GM19351 (cell line): ENCODE data around the gene CDKN2A.

Experiments
- ATAC-seq: cut with Tn5 transposase; IDR thresholded peaks from one replicate; pipeline ENCODE4 v1.9.1; 2021; ENCODE audit warnings: mild to moderate bottlenecking, moderate library complexity; ENCODE audit not compliant: unreplicated experiment

CDKN2A gene

DNA sequence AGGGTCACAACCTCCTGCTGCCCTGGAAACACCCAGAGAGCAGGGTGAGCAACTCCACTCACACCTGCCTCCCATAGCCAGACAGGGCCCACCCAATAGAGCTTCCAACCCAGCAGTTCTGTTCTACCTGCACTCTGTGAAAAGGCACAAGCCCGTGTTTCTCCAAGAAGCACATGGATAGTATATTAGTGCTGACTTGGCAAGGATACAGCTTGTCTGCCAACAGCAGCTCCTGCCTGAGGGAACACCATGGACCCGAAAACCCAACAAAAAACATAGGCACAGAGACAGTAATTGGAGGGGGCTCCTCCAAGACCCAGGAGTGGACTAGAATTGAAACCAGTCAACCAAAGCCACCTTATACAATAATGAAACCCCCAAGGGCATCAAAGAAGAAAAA, 48.6 kb downstream of the CDKN2A start:
- no peak for ATAC-seq

GRCh38 chr9:21943464-21943863, 50.7 kb downstream of the CDKN2A start:
- ATAC-seq, result peak; percentile 96

GRCh38 chr9:21941337-21941995, 52.7 kb downstream of the CDKN2A start:
- no peak for ATAC-seq

GRCh38 chr9:21936161-21936560, 58.0 kb downstream of the CDKN2A start:
- ATAC-seq, result no peak

GRCh38 chr9:21935631-21936030, 58.6 kb downstream of the CDKN2A start:
- no peak for ATAC-seq

DNA sequence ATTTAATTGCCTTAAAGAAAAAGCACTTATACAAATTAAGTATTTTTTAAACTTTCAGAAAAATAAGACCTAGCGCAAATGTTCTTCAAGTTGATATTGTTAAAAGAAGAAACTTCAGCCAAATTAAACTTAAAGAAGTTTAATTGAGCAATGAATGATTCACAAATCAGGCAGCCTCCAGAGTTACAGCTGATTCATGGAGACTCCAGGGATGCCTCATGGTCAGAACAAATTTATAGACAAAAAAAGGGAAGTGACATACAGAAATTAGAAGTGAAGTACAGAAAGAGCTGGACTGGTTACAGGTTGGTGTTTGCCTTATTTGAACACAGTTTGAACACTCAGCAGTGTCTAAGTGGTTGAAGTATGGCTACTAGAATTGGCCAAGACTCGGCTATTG, 60.3 kb downstream of the CDKN2A start:
- ATAC-seq, result no peak

DNA sequence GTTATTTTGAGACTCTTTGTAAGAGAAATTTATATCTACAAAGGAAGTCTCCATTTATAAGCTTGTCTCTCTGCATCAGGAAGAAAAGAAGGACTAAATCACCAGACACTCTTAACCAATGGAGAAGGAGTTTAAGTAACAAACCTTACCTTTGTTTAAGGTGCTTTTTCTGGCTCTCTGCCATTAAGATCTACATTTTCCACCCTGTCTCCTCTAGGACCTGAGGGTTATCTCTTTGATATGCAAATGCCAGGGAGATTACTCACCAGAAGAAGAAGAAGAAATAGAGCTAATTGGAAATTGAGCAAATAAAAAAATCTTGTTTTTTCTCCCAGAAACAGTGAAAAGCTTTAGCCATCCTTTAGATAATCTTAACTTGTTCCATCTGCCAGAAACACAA, 60.9 kb downstream of the CDKN2A start:
- ATAC-seq, result no peak

GRCh38 chr9:21931428-21931827, 62.8 kb downstream of the CDKN2A start:
- ATAC-seq, result no peak

DNA sequence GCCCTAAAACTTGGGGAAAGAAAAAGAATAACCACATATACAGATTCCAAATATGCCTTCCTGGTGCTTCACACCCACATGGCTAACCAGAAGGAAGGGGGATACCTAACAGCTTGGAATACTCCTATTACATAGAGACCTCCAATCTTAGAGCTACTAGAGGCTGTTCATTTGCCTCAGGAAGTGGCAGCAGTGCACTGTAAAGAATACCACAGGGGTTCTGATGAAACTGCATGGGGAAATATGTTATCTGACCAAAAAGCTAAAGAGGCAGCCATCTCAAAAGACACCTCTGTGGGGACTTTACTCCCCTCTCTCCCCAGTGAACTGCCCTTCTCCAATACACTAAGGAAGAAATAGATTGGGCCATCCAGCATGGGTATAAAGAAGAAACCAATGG, 66.4 kb downstream of the CDKN2A start:
- no peak for ATAC-seq

DNA sequence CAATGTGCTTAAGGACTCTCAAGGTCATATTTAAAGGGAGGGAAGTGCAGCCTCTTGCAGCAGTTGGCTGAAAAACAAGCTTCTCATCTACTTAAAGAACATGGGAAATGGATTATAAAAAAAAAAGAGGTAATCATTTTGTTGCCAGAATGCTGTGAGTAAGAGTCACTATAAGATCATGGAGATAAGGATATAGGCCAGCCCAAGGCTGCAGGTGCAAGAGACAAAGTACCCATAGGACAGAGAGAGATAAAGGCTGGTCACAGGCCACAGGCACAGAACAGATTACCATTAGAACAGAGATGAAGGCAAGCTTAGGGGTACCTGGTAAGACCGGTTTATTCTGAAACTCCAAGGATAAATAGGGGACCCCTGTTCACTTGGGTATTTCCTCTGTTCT, 70.5 kb downstream of the CDKN2A start:
- no peak for ATAC-seq

GRCh38 chr9:21919377-21920362, 74.5 kb downstream of the CDKN2A start:
- ATAC-seq, result peak; percentile 86
